ENCODE measurements around the gene RLF. TPM values are rescaled to one million over a fixed set of nuclear protein-coding genes. Genes with fewer than 3 reads are reported as not detected.
A peak's percentile ranks its signal among the peaks of the same experiment; 100 is the strongest.

The RLF gene, protein sequence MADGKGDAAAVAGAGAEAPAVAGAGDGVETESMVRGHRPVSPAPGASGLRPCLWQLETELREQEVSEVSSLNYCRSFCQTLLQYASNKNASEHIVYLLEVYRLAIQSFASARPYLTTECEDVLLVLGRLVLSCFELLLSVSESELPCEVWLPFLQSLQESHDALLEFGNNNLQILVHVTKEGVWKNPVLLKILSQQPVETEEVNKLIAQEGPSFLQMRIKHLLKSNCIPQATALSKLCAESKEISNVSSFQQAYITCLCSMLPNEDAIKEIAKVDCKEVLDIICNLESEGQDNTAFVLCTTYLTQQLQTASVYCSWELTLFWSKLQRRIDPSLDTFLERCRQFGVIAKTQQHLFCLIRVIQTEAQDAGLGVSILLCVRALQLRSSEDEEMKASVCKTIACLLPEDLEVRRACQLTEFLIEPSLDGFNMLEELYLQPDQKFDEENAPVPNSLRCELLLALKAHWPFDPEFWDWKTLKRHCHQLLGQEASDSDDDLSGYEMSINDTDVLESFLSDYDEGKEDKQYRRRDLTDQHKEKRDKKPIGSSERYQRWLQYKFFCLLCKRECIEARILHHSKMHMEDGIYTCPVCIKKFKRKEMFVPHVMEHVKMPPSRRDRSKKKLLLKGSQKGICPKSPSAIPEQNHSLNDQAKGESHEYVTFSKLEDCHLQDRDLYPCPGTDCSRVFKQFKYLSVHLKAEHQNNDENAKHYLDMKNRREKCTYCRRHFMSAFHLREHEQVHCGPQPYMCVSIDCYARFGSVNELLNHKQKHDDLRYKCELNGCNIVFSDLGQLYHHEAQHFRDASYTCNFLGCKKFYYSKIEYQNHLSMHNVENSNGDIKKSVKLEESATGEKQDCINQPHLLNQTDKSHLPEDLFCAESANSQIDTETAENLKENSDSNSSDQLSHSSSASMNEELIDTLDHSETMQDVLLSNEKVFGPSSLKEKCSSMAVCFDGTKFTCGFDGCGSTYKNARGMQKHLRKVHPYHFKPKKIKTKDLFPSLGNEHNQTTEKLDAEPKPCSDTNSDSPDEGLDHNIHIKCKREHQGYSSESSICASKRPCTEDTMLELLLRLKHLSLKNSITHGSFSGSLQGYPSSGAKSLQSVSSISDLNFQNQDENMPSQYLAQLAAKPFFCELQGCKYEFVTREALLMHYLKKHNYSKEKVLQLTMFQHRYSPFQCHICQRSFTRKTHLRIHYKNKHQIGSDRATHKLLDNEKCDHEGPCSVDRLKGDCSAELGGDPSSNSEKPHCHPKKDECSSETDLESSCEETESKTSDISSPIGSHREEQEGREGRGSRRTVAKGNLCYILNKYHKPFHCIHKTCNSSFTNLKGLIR (N-terminal part only)
- polyA plus RNA-seq (2013, experiment 1 of 2), result 10.9 TPM
- polyA plus RNA-seq (2013, experiment 2 of 2), result 11.2 TPM

GRCh38 chr1:40161125-40161887, at the start of gene RLF:
Gene RLF (plus strand): TSS chr1:40161387. CDS start chr1:40161400, 13 bp downstream.
- Histone ChIP-seq H4K91ac (ENCODE audit: low read depth, low read length, poor library complexity) (peak within 1 kb of the TSS; percentile 86), H3K4me2 (ENCODE audit: insufficient read depth, low read length, poor library complexity, severe bottlenecking) (peak within 1 kb of the TSS; percentile 61), H2BK5ac (ENCODE audit: low read length) (no peak within 1 kb of the TSS), H3K18ac (ENCODE audit: low read length) (peak within 1 kb of the TSS; percentile 97), H2BK120ac (ENCODE audit: low read depth, low read length) (no peak within 1 kb of the TSS), H2BK15ac (ENCODE audit: low read length) (peak within 1 kb of the TSS; percentile 90), H3K79me1 (ENCODE audit: low read depth, low read length) (no peaks in the 10 kb centered on the region), H3K27ac (replicated peaks; ENCODE audit: low read length) (peak within 1 kb of the TSS; percentile 33), H3K23ac (ENCODE audit: low read depth, low read length, poor library complexity) (peak within 1 kb of the TSS; percentile 97), H3K36me3 (replicated peaks in 1 of 2; ENCODE audit: control insufficient read depth in 2 of 2, insufficient read depth in 2 of 2, low read length in 2 of 2) (no peaks in the 10 kb centered on the region), H3K4me3 (ENCODE audit: low read length in 2 of 2) (peak within 1 kb of the TSS; percentile 87 to 95), H2AK5ac (ENCODE audit: low read depth, low read length) (peak within 1 kb of the TSS; percentile 79), H2AFZ (ENCODE audit: low read length) (peak within 1 kb of the TSS; percentile 78), H3K27me3 (ENCODE audit: control insufficient read depth in 3 of 3, insufficient read depth in 3 of 3, low read depth in 1 of 3, low read length in 3 of 3) (no peaks in the 10 kb centered on the region), H3K14ac (ENCODE audit: low read length) (no peak within 1 kb of the TSS), H2BK12ac (ENCODE audit: low read length) (no peak within 1 kb of the TSS), H3K4me1 (ENCODE audit: control insufficient read depth in 2 of 2, insufficient read depth in 1 of 2, low read depth in 1 of 2, low read length in 2 of 2) (peaks cover 5 to 13% of the 10 kb centered on the region in 2 donors), H3K9ac (ENCODE audit: low read depth, low read length, poor library complexity) (peak within 1 kb of the TSS; percentile 88), H4K8ac (ENCODE audit: low read depth, low read length) (no peak within 1 kb of the TSS), H3K9me3 (replicated peaks in 1 of 2; ENCODE audit: control insufficient read depth in 2 of 2, insufficient read depth in 1 of 2, low read depth in 1 of 2, low read length in 2 of 2) (no peaks in the 10 kb centered on the region), H3K4ac (ENCODE audit: low read length) (no peak within 1 kb of the TSS)
- peak; percentile 92 for DNase-seq (ENCODE audit: low spot score)
- no CpG with 5 or more reads among the region's 62 CpGs for WGBS, 2 donors (ENCODE audit: extremely low coverage in 2 of 2, insufficient read length in 2 of 2, insufficient replicate concordance in 1 of 2)

DNA sequence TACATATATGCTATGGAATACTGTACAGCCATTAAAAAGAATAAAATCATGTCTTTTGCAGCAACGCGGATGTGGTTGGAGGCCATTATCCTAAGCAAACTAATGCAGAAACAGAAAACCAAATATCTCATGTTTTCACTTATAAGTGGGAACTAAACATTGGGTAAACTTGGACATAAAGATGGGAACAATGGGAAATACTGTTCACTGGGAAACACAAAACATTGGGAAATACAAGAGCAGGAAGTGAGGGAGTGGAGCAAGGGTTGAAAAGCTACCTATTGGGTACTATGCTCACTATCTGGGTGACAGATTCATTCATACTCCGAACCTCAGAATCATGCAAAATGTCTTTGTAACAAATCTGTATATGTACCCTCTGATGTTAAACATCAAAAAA, 46.8 kb upstream of the RLF start:
- no peaks in the 10 kb centered on the region for H3K4me1 ChIP-seq (ENCODE audit: control insufficient read depth in 2 of 2, insufficient read depth in 1 of 2, low read depth in 1 of 2, low read length in 2 of 2)
- no peaks in the 10 kb centered on the region for H3K36me3 ChIP-seq (replicated peaks in 1 of 2; ENCODE audit: control insufficient read depth in 2 of 2, insufficient read depth in 2 of 2, low read length in 2 of 2)
- H3K9me3 ChIP-seq (replicated peaks in 1 of 2; ENCODE audit: control insufficient read depth in 2 of 2, insufficient read depth in 1 of 2, low read depth in 1 of 2, low read length in 2 of 2), result peaks cover 0 to 6% of the 10 kb centered on the region in 2 donors
- H2BK12ac ChIP-seq (ENCODE audit: low read length), result no peak overlapping the region
- H3K4ac ChIP-seq (ENCODE audit: low read length), result no peak overlapping the region
- H3K4me3 ChIP-seq (ENCODE audit: low read length in 2 of 2), result no peak overlapping the region
- no CpG with 5 or more reads among the region's 3 CpGs for WGBS, 2 donors (ENCODE audit: extremely low coverage in 2 of 2, insufficient read length in 2 of 2, insufficient replicate concordance in 1 of 2)
- no peak overlapping the region for H2BK120ac ChIP-seq (ENCODE audit: low read depth, low read length)
- no peak overlapping the region for H3K4me2 ChIP-seq (ENCODE audit: insufficient read depth, low read length, poor library complexity, severe bottlenecking)
- H3K23ac ChIP-seq (ENCODE audit: low read depth, low read length, poor library complexity), result no peak overlapping the region
- no peak overlapping the region for H3K27ac ChIP-seq (replicated peaks; ENCODE audit: low read length)
- H2BK15ac ChIP-seq (ENCODE audit: low read length), result no peak overlapping the region
- H2BK5ac ChIP-seq (ENCODE audit: low read length), result no peak overlapping the region
- no peak overlapping the region for H2AFZ ChIP-seq (ENCODE audit: low read length)
- H2AK5ac ChIP-seq (ENCODE audit: low read depth, low read length), result no peak overlapping the region
- H3K27me3 ChIP-seq (ENCODE audit: control insufficient read depth in 3 of 3, insufficient read depth in 3 of 3, low read depth in 1 of 3, low read length in 3 of 3), result peaks cover 0 to 6% (median 0%) of the 10 kb centered on the region in 3 experiments
- H3K9ac ChIP-seq (ENCODE audit: low read depth, low read length, poor library complexity), result no peak overlapping the region
- no peak overlapping the region for H4K91ac ChIP-seq (ENCODE audit: low read depth, low read length, poor library complexity)
- H3K14ac ChIP-seq (ENCODE audit: low read length), result no peak overlapping the region
- no peak overlapping the region for H3K18ac ChIP-seq (ENCODE audit: low read length)
- H3K79me1 ChIP-seq (ENCODE audit: low read depth, low read length), result no peaks in the 10 kb centered on the region
- DNase-seq (ENCODE audit: low spot score), result no peak
- no peak overlapping the region for H4K8ac ChIP-seq (ENCODE audit: low read depth, low read length)

GRCh38 chr1:40120128-40120527, 41.1 kb upstream of the RLF start:
- H3K4me2 ChIP-seq (ENCODE audit: insufficient read depth, low read length, poor library complexity, severe bottlenecking), result no peak overlapping the region
- H3K79me1 ChIP-seq (ENCODE audit: low read depth, low read length), result no peaks in the 10 kb centered on the region
- no peak overlapping the region for H3K4me3 ChIP-seq (ENCODE audit: low read length in 2 of 2)
- H4K8ac ChIP-seq (ENCODE audit: low read depth, low read length), result no peak overlapping the region
- H2AK5ac ChIP-seq (ENCODE audit: low read depth, low read length), result no peak overlapping the region
- peaks cover 0 to 2% of the 10 kb centered on the region in 2 donors for H3K9me3 ChIP-seq (replicated peaks in 1 of 2; ENCODE audit: control insufficient read depth in 2 of 2, insufficient read depth in 1 of 2, low read depth in 1 of 2, low read length in 2 of 2)
- H3K4ac ChIP-seq (ENCODE audit: low read length), result no peak overlapping the region
- H3K18ac ChIP-seq (ENCODE audit: low read length), result no peak overlapping the region
- no peak overlapping the region for H4K91ac ChIP-seq (ENCODE audit: low read depth, low read length, poor library complexity)
- H3K27ac ChIP-seq (replicated peaks; ENCODE audit: low read length), result no peak overlapping the region
- peaks cover 0 to 17% (median 0%) of the 10 kb centered on the region in 3 experiments for H3K27me3 ChIP-seq (ENCODE audit: control insufficient read depth in 3 of 3, insufficient read depth in 3 of 3, low read depth in 1 of 3, low read length in 3 of 3)
- H2BK5ac ChIP-seq (ENCODE audit: low read length), result no peak overlapping the region
- H2BK15ac ChIP-seq (ENCODE audit: low read length), result no peak overlapping the region
- H3K4me1 ChIP-seq (ENCODE audit: control insufficient read depth in 2 of 2, insufficient read depth in 1 of 2, low read depth in 1 of 2, low read length in 2 of 2), result no peaks in the 10 kb centered on the region
- DNase-seq (ENCODE audit: low spot score), result no peak
- no peak overlapping the region for H3K14ac ChIP-seq (ENCODE audit: low read length)
- no peak overlapping the region for H3K23ac ChIP-seq (ENCODE audit: low read depth, low read length, poor library complexity)
- H2BK120ac ChIP-seq (ENCODE audit: low read depth, low read length), result no peak overlapping the region
- H2AFZ ChIP-seq (ENCODE audit: low read length), result no peak overlapping the region
- no peaks in the 10 kb centered on the region for H3K36me3 ChIP-seq (replicated peaks in 1 of 2; ENCODE audit: control insufficient read depth in 2 of 2, insufficient read depth in 2 of 2, low read length in 2 of 2)
- no peak overlapping the region for H2BK12ac ChIP-seq (ENCODE audit: low read length)
- H3K9ac ChIP-seq (ENCODE audit: low read depth, low read length, poor library complexity), result no peak overlapping the region
- no CpG with 5 or more reads among the region's 7 CpGs for WGBS, 2 donors (ENCODE audit: extremely low coverage in 2 of 2, insufficient read length in 2 of 2, insufficient replicate concordance in 1 of 2)

Data from neuronal stem cell (in vitro differentiated cells).